Panc1 (cell line): Measurements from ENCODE around the gene RBM19. TPM values are rescaled to one million over a fixed set of nuclear protein-coding genes. Genes with fewer than 3 reads are reported as not detected.

Experiments
- ATAC-seq: fragments of 200-7000 bp; cut with Tn5 transposase; 2 replicates; pipeline ENCODE4 v1.9.1; 2020; ENCODE audit warnings: mild to moderate bottlenecking, moderate library complexity
- BruUV-seq: library from RNA; stranded (reverse); fragments of 400-500 nt; replicated peaks from 2 replicates; lab custom pipeline; 2021; lab: Mats Ljungman, UMichigan
- CTCF ChIA-PET: fragments of 300-600 bp; sonication (Branson Sonifier 250); formaldehyde crosslinking; loops from one replicate; lab custom pipeline; 2022; ENCODE audit warnings: antibody characterized with exemption; lab: Charles Lee
- POLR2A ChIA-PET: fragments of 300-600 bp; sonication (Branson Sonifier 250); formaldehyde crosslinking; loops from one replicate; lab custom pipeline; 2022; ENCODE audit warnings: antibody characterized with exemption; lab: Charles Lee
- DNase-seq: peaks from one replicate; pipeline ENCODE4 v3.0.0-alpha.2; 2010; ENCODE audit warnings: low read depth, low spot score
- H3K27ac ChIP-seq: 2 replicates; pipeline ENCODE4 v1.5.1; 2011; ENCODE audit warnings: mild to moderate bottlenecking, low read length, inconsistent platforms
- H3K27me3 ChIP-seq: fragments of 200-500 bp; sonication (Bioruptor generic); 2 replicates; pipeline ENCODE4 v1.6.0; 2014; ENCODE audit warnings: low read length, inconsistent platforms; ENCODE audit not compliant: control insufficient read depth, insufficient read depth
- H3K36me3 ChIP-seq: fragments of 200-500 bp; sonication (Bioruptor generic); 2 replicates; pipeline ENCODE4 v1.5.1; 2014; ENCODE audit warnings: inconsistent platforms, mild to moderate bottlenecking, low read length, moderate library complexity; ENCODE audit not compliant: control insufficient read depth, insufficient read depth
- H3K4me1 ChIP-seq: 2 replicates; pipeline ENCODE4 v1.5.1; 2011; ENCODE audit warnings: inconsistent platforms, mild to moderate bottlenecking, low read length, moderate library complexity; ENCODE audit not compliant: control insufficient read depth, insufficient read depth
- H3K4me3 ChIP-seq, 2 experiments: 2 replicates each; pipeline ENCODE4 v1.5.1; 2011 to 2012; ENCODE audit warnings: low read depth in 2 of 2, low read length in 2 of 2, mild to moderate bottlenecking in 2 of 2, inconsistent platforms in 1 of 2, moderate library complexity in 1 of 2
- H3K9me3 ChIP-seq: fragments of 200-500 bp; sonication (Bioruptor generic); 2 replicates; pipeline ENCODE4 v1.5.1; 2014; ENCODE audit warnings: low read depth, mild to moderate bottlenecking, inconsistent platforms, low read length, moderate library complexity; ENCODE audit not compliant: control insufficient read depth, insufficient read depth
- CTCF ChIP-seq: fragments of 450-650 bp; IDR thresholded peaks from 2 replicates; pipeline ENCODE4 v1.5.1; 2017; ENCODE audit warnings: mild to moderate bottlenecking
- POLR2AphosphoS5 ChIP-seq: IDR thresholded peaks from 2 replicates; pipeline ENCODE4 v1.6.1; 2012; ENCODE audit warnings: mild to moderate bottlenecking, low read depth, low read length, moderate library complexity
- SIN3A ChIP-seq: IDR thresholded peaks from 2 replicates; pipeline ENCODE4 v1.6.1; 2012; ENCODE audit warnings: low read depth, mild to moderate bottlenecking, low read length, moderate library complexity, borderline replicate concordance; ENCODE audit not compliant: insufficient read depth
- TCF7L2 ChIP-seq: IDR thresholded peaks from 2 replicates; pipeline ENCODE4 v1.6.1; 2011; ENCODE audit warnings: mild to moderate bottlenecking, low read depth, low read length, inconsistent platforms
- in situ Hi-C: cut with HindIII; loops from 2 replicates; pipeline ENCODE4 v1.10.0; 2016; ENCODE audit warnings: low sequenced_read_pairs, low pct_unique_long_range_greater_than_20kb
- intact Hi-C: fragments of 100-400 bp; cut with micrococcal nuclease; formaldehyde crosslinking; loops from one replicate; pipeline ENCODE4 v1.10.0; 2022; ENCODE audit not compliant: unreplicated experiment
- total RNA-seq: library from RNA; stranded (reverse); gene quantifications from one replicate; pipeline ENCODE4 v1.2.1, GENCODE V29; 2021; ENCODE audit not compliant: unreplicated experiment
- TF ChIP-seq, protein P1 (sequence below), 2 experiments: IDR thresholded peaks; 2 replicates each; pipeline ENCODE4 v1.6.1; 2011 to 2012; ENCODE audit warnings: low read depth in 2 of 2, control low read depth in 1 of 2, low read length in 1 of 2, mild to moderate bottlenecking in 1 of 2, moderate library complexity in 1 of 2; ENCODE audit not compliant: insufficient read depth in 1 of 2

RBM19 gene
- total RNA-seq, 1 experiment from 2014 or later, result 44.8 TPM

DNA sequence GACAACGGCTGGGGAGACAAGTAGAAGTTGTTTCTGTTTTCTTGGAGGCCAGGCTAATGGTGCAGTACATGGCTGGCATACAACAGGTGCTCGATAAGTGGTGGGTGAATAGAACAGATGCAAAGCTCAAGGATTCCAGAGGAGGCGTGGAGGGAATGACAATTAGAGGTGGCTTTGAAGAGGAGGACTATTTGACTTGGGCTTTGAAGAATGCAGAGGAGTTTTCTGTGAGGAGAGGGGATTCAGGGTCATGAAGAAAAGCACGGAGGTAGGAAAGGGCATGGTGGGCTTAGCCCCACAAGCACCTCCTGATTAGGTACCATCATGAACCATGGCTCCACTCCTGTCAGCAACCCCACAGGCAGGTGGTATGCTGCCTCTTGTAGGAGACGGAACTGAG, 142.3 kb downstream of the RBM19 start:
- DNase-seq, result no peak
- in situ Hi-C loops, result no loop called here
- no peaks in the 10 kb centered on the region for H3K27me3 ChIP-seq
- no peaks in the 10 kb centered on the region for H3K36me3 ChIP-seq
- ChIA-PET CTCF (no interaction called here), POLR2A (no interaction called here)
- intact Hi-C loops, result no loop called here
- H3K4me3 ChIP-seq, result no peak overlapping the region
- H3K27ac ChIP-seq, result no peak overlapping the region
- H3K9me3 ChIP-seq, result no peaks in the 10 kb centered on the region
- TF ChIP-seq CTCF, result no peak
- no peak for TF ChIP-seq POLR2AphosphoS5
- TF ChIP-seq, protein P1, sequence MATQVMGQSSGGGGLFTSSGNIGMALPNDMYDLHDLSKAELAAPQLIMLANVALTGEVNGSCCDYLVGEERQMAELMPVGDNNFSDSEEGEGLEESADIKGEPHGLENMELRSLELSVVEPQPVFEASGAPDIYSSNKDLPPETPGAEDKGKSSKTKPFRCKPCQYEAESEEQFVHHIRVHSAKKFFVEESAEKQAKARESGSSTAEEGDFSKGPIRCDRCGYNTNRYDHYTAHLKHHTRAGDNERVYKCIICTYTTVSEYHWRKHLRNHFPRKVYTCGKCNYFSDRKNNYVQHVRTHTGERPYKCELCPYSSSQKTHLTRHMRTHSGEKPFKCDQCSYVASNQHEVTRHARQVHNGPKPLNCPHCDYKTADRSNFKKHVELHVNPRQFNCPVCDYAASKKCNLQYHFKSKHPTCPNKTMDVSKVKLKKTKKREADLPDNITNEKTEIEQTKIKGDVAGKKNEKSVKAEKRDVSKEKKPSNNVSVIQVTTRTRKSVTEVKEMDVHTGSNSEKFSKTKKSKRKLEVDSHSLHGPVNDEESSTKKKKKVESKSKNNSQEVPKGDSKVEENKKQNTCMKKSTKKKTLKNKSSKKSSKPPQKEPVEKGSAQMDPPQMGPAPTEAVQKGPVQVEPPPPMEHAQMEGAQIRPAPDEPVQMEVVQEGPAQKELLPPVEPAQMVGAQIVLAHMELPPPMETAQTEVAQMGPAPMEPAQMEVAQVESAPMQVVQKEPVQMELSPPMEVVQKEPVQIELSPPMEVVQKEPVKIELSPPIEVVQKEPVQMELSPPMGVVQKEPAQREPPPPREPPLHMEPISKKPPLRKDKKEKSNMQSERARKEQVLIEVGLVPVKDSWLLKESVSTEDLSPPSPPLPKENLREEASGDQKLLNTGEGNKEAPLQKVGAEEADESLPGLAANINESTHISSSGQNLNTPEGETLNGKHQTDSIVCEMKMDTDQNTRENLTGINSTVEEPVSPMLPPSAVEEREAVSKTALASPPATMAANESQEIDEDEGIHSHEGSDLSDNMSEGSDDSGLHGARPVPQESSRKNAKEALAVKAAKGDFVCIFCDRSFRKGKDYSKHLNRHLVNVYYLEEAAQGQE (IDR thresholded peaks at IDR 0.05; ENCODE audit: insufficient read depth in 1 of 2, low read depth in 2 of 2, low read length in 1 of 2), result no peak
- no peak for TF ChIP-seq SIN3A
- TF ChIP-seq TCF7L2, result no peak
- no peaks in the 10 kb centered on the region for H3K4me1 ChIP-seq
- no peak for ATAC-seq
- BruUV-seq, result no TSS peak

DNA sequence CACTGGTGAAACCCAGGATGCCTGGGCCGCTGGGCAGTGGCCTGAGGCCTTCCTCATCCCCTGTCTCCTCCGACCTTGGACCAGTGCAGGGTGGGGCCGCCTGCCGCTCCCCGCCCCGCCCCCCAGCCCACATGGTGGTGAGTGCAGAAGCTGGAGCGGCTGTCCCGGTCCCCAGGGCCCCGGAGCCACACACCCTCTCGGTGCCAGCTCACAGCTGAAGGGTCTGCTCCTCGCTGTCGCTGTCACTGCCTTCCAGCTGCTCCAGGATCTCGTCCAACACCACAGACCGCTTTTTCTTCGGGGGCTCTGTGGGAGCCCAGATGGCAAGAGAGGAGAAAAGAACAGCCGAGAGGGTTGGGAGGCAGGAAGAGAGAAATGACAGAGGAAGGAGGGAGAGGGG, 143.1 kb downstream of the RBM19 start:
- TF ChIP-seq, protein P1 (IDR thresholded peaks at IDR 0.05; ENCODE audit: insufficient read depth in 1 of 2, low read depth in 2 of 2, low read length in 1 of 2), result no peak
- TF ChIP-seq POLR2AphosphoS5 (no peak), CTCF (no peak), TCF7L2 (no peak), SIN3A (no peak)
- ChIA-PET POLR2A (no interaction called here), CTCF (no interaction called here)
- Histone ChIP-seq H3K4me1 (no peaks in the 10 kb centered on the region), H3K4me3 (no peak overlapping the region), H3K36me3 (no peaks in the 10 kb centered on the region), H3K27ac (no peak overlapping the region), H3K27me3 (no peaks in the 10 kb centered on the region), H3K9me3 (no peaks in the 10 kb centered on the region)
- no TSS peak for BruUV-seq
- intact Hi-C loops (no loop called here), in situ Hi-C loops (no loop called here)
- DNase-seq (no peak), ATAC-seq (no peak)
